H1 (cell line): Measurements from ENCODE around the gene FNDC5. TPM values are rescaled to one million over a fixed set of nuclear protein-coding genes. Genes with fewer than 3 reads are reported as not detected.

Experiments used
- CTCF ChIA-PET: fragments of 300-600 bp; sonication (Branson Sonifier 250); formaldehyde crosslinking; loops from one replicate; lab custom pipeline; 2021; ENCODE audit not compliant: partially characterized antibody; lab: Charles Lee
- POLR2A ChIA-PET: fragments of 300-600 bp; sonication (Branson Sonifier 250); formaldehyde crosslinking; loops from one replicate; lab custom pipeline; 2021; ENCODE audit warnings: inconsistent platforms; ENCODE audit not compliant: partially characterized antibody; lab: Charles Lee
- DNase-seq, 2 experiments: peaks; one replicate each; pipeline versions ENCODE4 v3.0.0 to v3.0.0-alpha.2; 2010 to 2022; ENCODE audit warnings: low spot score in 2 of 2, low read depth in 1 of 2, mixed read lengths in 1 of 2
- FAIRE-seq: peaks from 2 replicates; lab custom pipeline; 2011; peaks lifted over from hg19 to GRCh38; lab: Jason Lieb, UNC
- H2AFZ ChIP-seq: 2 replicates; pipeline ENCODE4 v1.8.1; 2012; ENCODE audit warnings: low read length, inconsistent platforms
- H2AK5ac ChIP-seq: 2 replicates; pipeline ENCODE4 v1.6.1; 2013; ENCODE audit warnings: low read depth, low read length
- H2BK120ac ChIP-seq: replicated peaks from 2 replicates; pipeline ENCODE3; 2013; ENCODE audit warnings: low read depth, low read length, inconsistent platforms
- H2BK12ac ChIP-seq: 2 replicates; pipeline ENCODE4 v1.6.1; 2013; ENCODE audit warnings: low read depth, low read length
- H2BK15ac ChIP-seq: 2 replicates; pipeline ENCODE4 v1.6.1; 2013; ENCODE audit warnings: low read length
- H2BK20ac ChIP-seq: 2 replicates; pipeline ENCODE4 v1.6.1; 2013; ENCODE audit warnings: low read length
- H2BK5ac ChIP-seq: 2 replicates; pipeline ENCODE4 v1.6.1; 2013; ENCODE audit warnings: low read depth, low read length
- H3K14ac ChIP-seq: 2 replicates; pipeline ENCODE4 v1.6.1; 2013; ENCODE audit warnings: inconsistent platforms; ENCODE audit not compliant: insufficient read length
- H3K18ac ChIP-seq: 2 replicates; pipeline ENCODE4 v1.6.1; 2013; ENCODE audit warnings: low read length; ENCODE audit errors: extremely low read depth
- H3K23ac ChIP-seq: 2 replicates; pipeline ENCODE4 v1.6.1; 2013; ENCODE audit warnings: inconsistent platforms; ENCODE audit not compliant: insufficient read length
- H3K23me2 ChIP-seq: 2 replicates; pipeline ENCODE4 v1.6.1; 2013; ENCODE audit warnings: low read depth, low read length
- H3K27ac ChIP-seq: 2 replicates; pipeline ENCODE4 v1.6.1; 2011; ENCODE audit warnings: low read depth, low read length, inconsistent platforms
- H3K27me3 ChIP-seq, 4 experiments: replicated peaks in 1 of 4; 1 replicate in 1 of 4; 2 replicates in 3 of 4; pipeline versions ENCODE4 v1.6.1 to v1.8.1; 2011 to 2013; ENCODE audit warnings: low read length in 3 of 4, mild to moderate bottlenecking in 3 of 4, inconsistent platforms in 2 of 4, mixed read lengths in 2 of 4, moderate library complexity in 1 of 4; ENCODE audit not compliant: control insufficient read depth in 3 of 4, insufficient read depth in 3 of 4; ENCODE audit errors: extremely low read depth in 1 of 4
- H3K36me3 ChIP-seq, 4 experiments: 2 replicates each; pipeline versions ENCODE4 v1.6.1 to v1.8.1; 2011 to 2013; ENCODE audit warnings: mild to moderate bottlenecking in 4 of 4, low read length in 3 of 4, moderate library complexity in 2 of 4, control low read depth in 1 of 4, inconsistent platforms in 1 of 4; ENCODE audit not compliant: insufficient read depth in 4 of 4, control insufficient read depth in 2 of 4
- H3K4ac ChIP-seq: replicated peaks from 2 replicates; pipeline ENCODE3; 2013; ENCODE audit warnings: low read length, low read depth, mixed read lengths, inconsistent platforms; ENCODE audit not compliant: insufficient read length
- H3K4me1 ChIP-seq, 4 experiments: replicated peaks in 1 of 4; 1 replicate in 1 of 4; 2 replicates in 3 of 4; pipeline versions ENCODE4 v1.6.1 to v1.8.1; 2011 to 2013; ENCODE audit warnings: low read length in 3 of 4, inconsistent platforms in 2 of 4, mixed read lengths in 1 of 4; ENCODE audit not compliant: insufficient read depth in 4 of 4, control insufficient read depth in 3 of 4
- H3K4me2 ChIP-seq, 2 experiments: 2 replicates each; pipeline versions ENCODE4 v1.6.1 to v1.8.1; 2011 to 2013; ENCODE audit warnings: low read depth in 2 of 2, low read length in 2 of 2, control low read depth in 1 of 2, inconsistent platforms in 1 of 2, mild to moderate bottlenecking in 1 of 2; ENCODE audit not compliant: insufficient read depth in 1 of 2
- H3K4me3 ChIP-seq, 4 experiments: fragments of 200-600, 300-600 bp in 1 of 4; sonication (generic), shearing (Covaris generic), sonication (Bioruptor Twin) in 1 of 4; 2 replicates each; pipeline versions ENCODE4 v1.5.1 to v1.8.1; 2011 to 2016; ENCODE audit warnings: low read length in 4 of 4, low read depth in 3 of 4, control low read depth in 2 of 4, inconsistent platforms in 2 of 4, mild to moderate bottlenecking in 2 of 4, mixed read lengths in 1 of 4, moderate library complexity in 1 of 4; ENCODE audit not compliant: insufficient read depth in 2 of 4; ENCODE audit errors: extremely low read depth in 1 of 4
- H3K56ac ChIP-seq: replicated peaks from 2 replicates; pipeline ENCODE3; 2013; ENCODE audit warnings: low read depth, mild to moderate bottlenecking, mixed read lengths, low read length, inconsistent platforms; ENCODE audit not compliant: insufficient read length
- H3K79me1 ChIP-seq: 2 replicates; pipeline ENCODE4 v1.6.1; 2013; ENCODE audit warnings: low read depth, low read length, control low read depth
- H3K79me2 ChIP-seq, 2 experiments: 2 replicates each; pipeline versions ENCODE4 v1.6.1 to v1.8.1; 2012 to 2013; ENCODE audit warnings: low read length in 2 of 2, mild to moderate bottlenecking in 2 of 2, inconsistent platforms in 1 of 2; ENCODE audit not compliant: insufficient read depth in 2 of 2, control insufficient read depth in 1 of 2
- H3K9ac ChIP-seq, 4 experiments: replicated peaks in 1 of 4; 1 replicate in 1 of 4; 2 replicates in 3 of 4; pipeline versions ENCODE4 v1.6.1 to v1.8.1; 2011 to 2013; ENCODE audit warnings: low read depth in 3 of 4, low read length in 3 of 4, control low read depth in 2 of 4, mild to moderate bottlenecking in 2 of 4, moderate library complexity in 2 of 4, inconsistent platforms in 1 of 4; ENCODE audit errors: extremely low read depth in 1 of 4
- H3K9me3 ChIP-seq, 2 experiments: 2 replicates each; pipeline versions ENCODE4 v1.6.1 to v1.8.1; 2012 to 2013; ENCODE audit warnings: mild to moderate bottlenecking in 2 of 2, moderate library complexity in 2 of 2, control low read depth in 1 of 2, inconsistent platforms in 1 of 2, low read depth in 1 of 2, low read length in 1 of 2, mixed read lengths in 1 of 2; ENCODE audit not compliant: insufficient read depth in 2 of 2
- H4K20me1 ChIP-seq, 2 experiments: replicated peaks in 1 of 2; 2 replicates each; pipeline versions ENCODE3 to v1.8.1; 2011 to 2013; ENCODE audit warnings: inconsistent platforms in 2 of 2, low read length in 2 of 2, mild to moderate bottlenecking in 1 of 2; ENCODE audit not compliant: insufficient read depth in 2 of 2, control insufficient read depth in 1 of 2
- H4K5ac ChIP-seq: 2 replicates; pipeline ENCODE4 v1.6.1; 2013; ENCODE audit warnings: low read length, low read depth, mixed read lengths, inconsistent platforms; ENCODE audit not compliant: insufficient read length
- H4K8ac ChIP-seq: 2 replicates; pipeline ENCODE4 v1.8.0; 2013; ENCODE audit warnings: mild to moderate bottlenecking, moderate library complexity, low read length, inconsistent platforms; ENCODE audit not compliant: insufficient read depth; ENCODE audit errors: extremely low read depth
- H4K91ac ChIP-seq: replicated peaks from 2 replicates; pipeline ENCODE3; 2013; ENCODE audit warnings: low read length, mixed read lengths, inconsistent platforms; ENCODE audit not compliant: insufficient read length
- BACH1 ChIP-seq: IDR thresholded peaks from 2 replicates; pipeline ENCODE4 v1.6.1; 2012; ENCODE audit warnings: low read length, improper control_type of control experiment
- CEBPB ChIP-seq: IDR thresholded peaks from 2 replicates; pipeline ENCODE4 v1.6.1; 2012; ENCODE audit warnings: low read depth, low read length
- CHD1 ChIP-seq: IDR thresholded peaks from 2 replicates; pipeline ENCODE4 v1.6.1; 2012; ENCODE audit warnings: low read depth, low read length, improper control_type of control experiment
- TCF12 ChIP-seq: IDR thresholded peaks from 2 replicates; pipeline ENCODE4 v1.6.1; 2011; ENCODE audit warnings: low read depth, mild to moderate bottlenecking, low read length
- TEAD4 ChIP-seq: IDR thresholded peaks from 2 replicates; pipeline ENCODE4 v1.6.1; 2012; ENCODE audit warnings: low read depth, low read length, inconsistent platforms, mixed read lengths
- WGBS, 2 experiments: shearing (Covaris generic) in 1 of 2; methylation state at CpG; one replicate each; pipeline versions ENCODE4 v1.1.6 to v1.1.7; 2013 to 2015; ENCODE audit warnings: low lambda C conversion rate in 2 of 2, mixed read lengths in 2 of 2, inconsistent platforms in 1 of 2, low coverage in 1 of 2, missing lambda C conversion rate in 1 of 2; ENCODE audit not compliant: insufficient replicate concordance in 2 of 2, insufficient coverage in 1 of 2, insufficient read length in 1 of 2; ENCODE audit errors: extremely low coverage in 1 of 2, missing lambda C conversion rate in 1 of 2; 5-methylcytosine and 5-hydroxymethylcytosine counted together
- polyA plus RNA-seq, 7 experiments: library from polyadenylated mRNA; depleted of rRNA in 3 of 7; stranded (reverse) in 5 of 7; unstranded in 2 of 7; fragments of >200 nt in 5 of 7; fragments of 200-250 nt in 2 of 7; gene quantifications; 1 replicate in 5 of 7; 2 replicates in 1 of 7; 4 replicates in 1 of 7; pipeline versions ENCODE4 v1.2.1 to v1.2.3, GENCODE V29; 2011 to 2013; ENCODE audit warnings: missing spikeins in 2 of 7, mixed read lengths in 2 of 7
- total RNA-seq: library from RNA; stranded (reverse); fragmentation: NEBNext Ultra II Directional; extraction: Animal tissue kit (Norgen Biotek cat#: 25700); gene quantifications from 2 replicates; pipeline ENCODE4 v1.2.1, GENCODE V29; 2021

Gene FNDC5
- total and polyA plus RNA-seq, 2 of the 8 experiments (the other 6 are each of a cell fraction or from before 2014, with no cell fraction given), result 1.8 to 2.0 TPM

GRCh38 chr1:32878183-32878582 lies 7.5 kb upstream of the FNDC5 start:
- TF ChIP-seq CHD1, result no peak
- no peak for TF ChIP-seq BACH1
- peak; percentile 67; the same call in 1 of the 2 replicates for TF ChIP-seq CEBPB
- 0 out of 2 replicates have a peak, but pooled peaks have one; percentile 32 for TF ChIP-seq TEAD4
- TF ChIP-seq TCF12, result no peak
- Histone ChIP-seq H3K4ac (no peak overlapping the region), H3K27me3 (no peaks in the 10 kb centered on the region), H2AK5ac (no peak overlapping the region), H2BK15ac (no peak overlapping the region), H3K9ac (no peak overlapping the region; a peak in 1 of 7 replicates), H3K18ac (no peak overlapping the region), H3K36me3 (no peaks in the 10 kb centered on the region), H3K9me3 (no peaks in the 10 kb centered on the region), H3K4me3 (no peak overlapping the region), H3K27ac (no peak overlapping the region), H3K23me2 (no peaks in the 10 kb centered on the region), H2BK120ac (no peak overlapping the region), H4K5ac (no peak overlapping the region), H3K79me1 (no peaks in the 10 kb centered on the region), H3K4me2 (no peak overlapping the region), H3K14ac (no peak overlapping the region), H3K23ac (no peak overlapping the region), H3K79me2 (no peaks in the 10 kb centered on the region), H2AFZ (no peak overlapping the region), H3K56ac (no peak overlapping the region), H4K20me1 (peaks cover 0 to 3% of the 10 kb centered on the region in 2 experiments), H4K8ac (no peak overlapping the region), H3K4me1 (peaks cover 3 to 28% (median 14%) of the 10 kb centered on the region in 4 experiments), H2BK5ac (no peak overlapping the region), H2BK12ac (peak overlapping the region; percentile 44; the same call in 1 of the 2 replicates), H4K91ac (no peak overlapping the region), H2BK20ac (no peak overlapping the region)
- DNase-seq, result no peak
- POLR2A ChIA-PET, result interaction anchor here (1.3 kb wide), 1 partner anchor 61 kb away, joined by 4 read pairs; the partner anchor contains the start of gene YARS1
- no peak for FAIRE-seq
- WGBS, 2 experiments, result 79% methylated on average over 6 of the region's 6 CpGs; no CpG with 5 or more reads in 1 of the 2 experiments
- CTCF ChIA-PET, result interaction anchor here (0.7 to 19.0 kb wide), 8 partner anchors 14 to 467 kb away, joined by 3 to 382 read pairs (median 3); partner anchors contain the start of genes AZIN2 and HPCA
